Tibial nerve (tissue), 4 donors: ENCODE results near the gene HAUS7. TPM values are rescaled to one million over a fixed set of nuclear protein-coding genes. Genes with fewer than 3 reads are reported as not detected.

ENCODE experiments used
- DNase-seq, 2 donors: peaks; one replicate each; pipeline ENCODE4 v3.0.0-alpha.2; 2019; ENCODE audit warnings: low spot score in 2 of 2
- H3K27ac ChIP-seq, 4 donors: fragments of 200-600 bp; sonication (generic) in 3 of 4; one replicate each; pipeline ENCODE4 v1.5.1; 2017 to 2019; ENCODE audit warnings: mild to moderate bottlenecking in 1 of 4
- H3K27me3 ChIP-seq, 2 donors: fragments of 200-600 bp; sonication (generic) in 1 of 2; one replicate each; pipeline versions ENCODE4 v1.5.1 to v1.6.0; 2017 to 2019
- H3K36me3 ChIP-seq, 3 donors: fragments of 200-600 bp; sonication (generic); one replicate each; pipeline ENCODE4 v1.5.1; 2018 to 2019
- H3K4me1 ChIP-seq, 4 donors: fragments of 200-600 bp; sonication (generic) in 3 of 4; one replicate each; pipeline ENCODE4 v1.5.1; 2017 to 2019
- H3K4me3 ChIP-seq, 4 donors: fragments of 200-600 bp; sonication (generic) in 3 of 4; one replicate each; pipeline ENCODE4 v1.5.1; 2017 to 2019; ENCODE audit warnings: mild to moderate bottlenecking in 1 of 4, moderate library complexity in 1 of 4
- H3K9me3 ChIP-seq, 4 donors: fragments of 200-600 bp; sonication (generic) in 3 of 4; one replicate each; pipeline ENCODE4 v1.5.1; 2017 to 2019
- EP300 ChIP-seq, 2 donors: sonication (generic); formaldehyde crosslinking; IDR thresholded peaks; one replicate each; pipeline ENCODE4 v1.6.1; 2017; ENCODE audit warnings: antibody characterized with exemption in 2 of 2, mild to moderate bottlenecking in 1 of 2
- POLR2A ChIP-seq, 2 donors: fragments of 450-650 bp; IDR thresholded peaks; one replicate each; pipeline ENCODE4 v1.6.1; 2017; ENCODE audit warnings: antibody characterized with exemption in 2 of 2, mild to moderate bottlenecking in 2 of 2, moderate library complexity in 2 of 2
- WGBS, 2 donors: methylation state at CpG; one replicate each; pipeline ENCODE4 v1.1.5; 2018; 5-methylcytosine and 5-hydroxymethylcytosine counted together
- total RNA-seq, 4 donors: library from RNA; depleted of rRNA; stranded (reverse); fragments of >200 nt; gene quantifications; one replicate each; pipeline ENCODE4 v1.1.0, GENCODE V29; 2016
- TF ChIP-seq, protein P1 (sequence below), 5 experiments: fragments of 200-600 bp in 3 of 5; fragments of 450-650 bp in 2 of 5; sonication (generic) in 3 of 5; IDR thresholded peaks; one replicate each; pipeline ENCODE4 v1.5.1; 2016 to 2019; ENCODE audit warnings: antibody characterized with exemption in 5 of 5, mild to moderate bottlenecking in 3 of 5, moderate library complexity in 2 of 5

The HAUS7 gene
- total RNA-seq, 4 donors from 2014 or later: 27.8 to 79.8 (median 30.6) TPM

DNA sequence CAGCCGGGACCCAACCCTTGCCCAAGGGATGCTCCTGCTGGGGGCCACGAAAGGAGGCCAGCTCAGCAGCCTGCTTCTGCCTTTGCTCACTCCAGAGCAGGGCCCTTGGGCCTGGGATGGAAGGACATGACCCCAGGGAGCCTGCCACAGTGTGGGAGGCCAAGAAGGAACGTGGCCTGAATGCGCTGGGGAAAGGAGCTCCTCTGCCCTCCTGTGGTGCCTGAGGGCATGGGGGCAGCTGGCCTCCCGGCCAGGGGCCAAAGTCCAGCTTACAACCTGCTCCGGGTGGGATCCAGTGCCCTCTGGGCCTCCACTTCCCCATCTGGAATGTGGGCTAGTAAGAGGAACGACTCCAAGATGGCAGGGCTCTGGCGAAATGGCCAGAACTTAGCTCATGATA, 45.1 kb upstream of the HAUS7 start:
- Histone ChIP-seq H3K4me1 (peaks cover 0 to 5% (median 0%) of the 10 kb centered on the region in 4 donors), H3K9me3 (no peaks in the 10 kb centered on the region), H3K27me3 (peaks cover 0 to 46% of the 10 kb centered on the region in 2 donors), H3K4me3 (no peak overlapping the region), H3K27ac (no peak overlapping the region), H3K36me3 (no peaks in the 10 kb centered on the region)
- WGBS, 2 donors: 62% methylated on average over 8 of the region's 8 CpGs; no CpG with 5 or more reads in 1 of the 2 donors
- DNase-seq: no peak
- TF ChIP-seq EP300 (IDR thresholded peaks at IDR 0.05) (no peak), POLR2A (IDR thresholded peaks at IDR 0.05) (no peak)
- TF ChIP-seq, protein P1, sequence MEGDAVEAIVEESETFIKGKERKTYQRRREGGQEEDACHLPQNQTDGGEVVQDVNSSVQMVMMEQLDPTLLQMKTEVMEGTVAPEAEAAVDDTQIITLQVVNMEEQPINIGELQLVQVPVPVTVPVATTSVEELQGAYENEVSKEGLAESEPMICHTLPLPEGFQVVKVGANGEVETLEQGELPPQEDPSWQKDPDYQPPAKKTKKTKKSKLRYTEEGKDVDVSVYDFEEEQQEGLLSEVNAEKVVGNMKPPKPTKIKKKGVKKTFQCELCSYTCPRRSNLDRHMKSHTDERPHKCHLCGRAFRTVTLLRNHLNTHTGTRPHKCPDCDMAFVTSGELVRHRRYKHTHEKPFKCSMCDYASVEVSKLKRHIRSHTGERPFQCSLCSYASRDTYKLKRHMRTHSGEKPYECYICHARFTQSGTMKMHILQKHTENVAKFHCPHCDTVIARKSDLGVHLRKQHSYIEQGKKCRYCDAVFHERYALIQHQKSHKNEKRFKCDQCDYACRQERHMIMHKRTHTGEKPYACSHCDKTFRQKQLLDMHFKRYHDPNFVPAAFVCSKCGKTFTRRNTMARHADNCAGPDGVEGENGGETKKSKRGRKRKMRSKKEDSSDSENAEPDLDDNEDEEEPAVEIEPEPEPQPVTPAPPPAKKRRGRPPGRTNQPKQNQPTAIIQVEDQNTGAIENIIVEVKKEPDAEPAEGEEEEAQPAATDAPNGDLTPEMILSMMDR (IDR thresholded peaks at IDR 0.05): no peak

- no peaks in the 10 kb centered on the region for H3K36me3 ChIP-seq
- H3K27me3 ChIP-seq: peaks cover 0 to 34% of the 10 kb centered on the region in 2 donors
- H3K4me1 ChIP-seq: peaks cover 0 to 5% (median 0%) of the 10 kb centered on the region in 4 donors
- H3K9me3 ChIP-seq: no peaks in the 10 kb centered on the region
- no peak overlapping the region for H3K27ac ChIP-seq
- 65 to 80% methylated on average over 9 of the region's 9 CpGs for WGBS, 2 donors
- TF ChIP-seq POLR2A (IDR thresholded peaks at IDR 0.05): no peak
- no peak for TF ChIP-seq EP300 (IDR thresholded peaks at IDR 0.05)
- TF ChIP-seq, protein P1 (IDR thresholded peaks at IDR 0.05): no peak
- no peak overlapping the region for H3K4me3 ChIP-seq
- no peak for DNase-seq
Observed at GRCh38 chrX:153514259-153514658, 43.9 kb upstream of the HAUS7 start.

DNA sequence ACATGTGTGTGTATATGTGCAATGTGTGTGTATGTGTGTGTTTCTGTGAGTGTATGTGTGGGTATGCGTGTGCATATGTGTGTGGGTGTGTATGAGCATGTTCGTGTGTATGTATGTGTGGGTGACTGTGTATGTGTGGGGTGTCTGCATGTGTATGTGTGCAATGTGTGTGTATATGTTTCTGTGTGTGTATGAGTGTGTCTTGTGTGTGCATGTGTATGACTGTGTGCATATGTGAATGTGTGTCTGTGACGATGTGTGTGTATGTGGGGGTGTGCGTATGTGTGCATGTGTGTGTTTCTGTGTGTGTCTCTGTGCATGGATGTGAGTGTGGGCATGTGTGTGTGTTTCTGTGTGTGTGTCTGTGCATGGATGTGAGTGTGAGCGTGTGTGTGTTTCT, 42.9 kb upstream of the HAUS7 start:
- Histone ChIP-seq H3K27me3 (peaks cover 0 to 24% of the 10 kb centered on the region in 2 donors), H3K27ac (no peak overlapping the region), H3K9me3 (no peaks in the 10 kb centered on the region), H3K36me3 (no peaks in the 10 kb centered on the region), H3K4me3 (no peak overlapping the region), H3K4me1 (peaks cover 0 to 4% (median 0%) of the 10 kb centered on the region in 4 donors)
- no peak for DNase-seq
- 65 to 71% methylated on average over 4 to 5 of the region's 5 CpGs for WGBS, 2 donors
- TF ChIP-seq POLR2A (IDR thresholded peaks at IDR 0.05) (no peak), EP300 (IDR thresholded peaks at IDR 0.05) (no peak)
- TF ChIP-seq, protein P1 (IDR thresholded peaks at IDR 0.05): no peak

DNA sequence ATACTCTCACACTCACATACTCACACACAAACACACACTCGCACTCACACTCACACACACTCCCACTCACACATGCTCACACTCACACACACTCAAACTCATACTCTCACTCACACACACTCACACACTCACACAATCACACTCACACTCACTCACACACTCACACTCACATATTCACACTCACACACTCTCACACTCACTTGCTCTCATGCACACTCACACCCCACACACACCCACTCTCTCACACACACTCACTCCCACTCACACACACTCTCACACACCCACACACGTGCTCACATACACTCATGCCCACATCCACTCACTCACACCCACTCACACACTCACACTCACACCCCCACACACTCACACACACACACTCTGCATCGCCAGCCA, 42.1 kb upstream of the HAUS7 start:
- Histone ChIP-seq H3K36me3 (no peaks in the 10 kb centered on the region), H3K27me3 (peaks cover 0 to 22% of the 10 kb centered on the region in 2 donors), H3K27ac (no peak overlapping the region), H3K9me3 (no peaks in the 10 kb centered on the region), H3K4me1 (peaks cover 0 to 4% (median 0%) of the 10 kb centered on the region in 4 donors), H3K4me3 (no peak overlapping the region)
- DNase-seq: no peak
- TF ChIP-seq EP300 (IDR thresholded peaks at IDR 0.05): no peak
- TF ChIP-seq POLR2A (IDR thresholded peaks at IDR 0.05): no peak
- TF ChIP-seq, protein P1 (IDR thresholded peaks at IDR 0.05): no peak
- 52 to 66% methylated on average over 3 of the region's 3 CpGs for WGBS, 2 donors

GRCh38 chrX:153511784-153512500, 41.6 kb upstream of the HAUS7 start:
- Histone ChIP-seq H3K4me3 (no peak overlapping the region), H3K27ac (no peak overlapping the region), H3K9me3 (no peaks in the 10 kb centered on the region), H3K27me3 (peaks cover 0 to 17% of the 10 kb centered on the region in 2 donors), H3K4me1 (peaks cover 0 to 7% (median 0%) of the 10 kb centered on the region in 4 donors), H3K36me3 (no peaks in the 10 kb centered on the region)
- 58 to 74% methylated on average over 9 to 16 of the region's 17 CpGs for WGBS, 2 donors
- TF ChIP-seq, protein P1 (IDR thresholded peaks at IDR 0.05): no peak
- no peak for TF ChIP-seq EP300 (IDR thresholded peaks at IDR 0.05)
- TF ChIP-seq POLR2A (IDR thresholded peaks at IDR 0.05): no peak
- no peak for DNase-seq
